H9 (cell line): Measurements from ENCODE around the gene ZMYND8. TPM values are rescaled to one million over a fixed set of nuclear protein-coding genes. Genes with fewer than 3 reads are reported as not detected.

Source experiments
- DNase-seq: peaks from one replicate; pipeline ENCODE4 v3.0.0-alpha.2; 2017
- H2AFZ ChIP-seq: one replicate; pipeline ENCODE4 v1.6.1; 2013; ENCODE audit warnings: mild to moderate bottlenecking, low read length, control low read depth, moderate library complexity
- H2AK5ac ChIP-seq: 2 replicates; pipeline ENCODE4 v1.6.1; 2013; ENCODE audit warnings: low read length, control low read depth, mixed read lengths; ENCODE audit not compliant: insufficient read length
- H2BK120ac ChIP-seq: one replicate; pipeline ENCODE4 v1.6.1; 2013; ENCODE audit warnings: low read depth, mild to moderate bottlenecking, low read length, control low read depth, inconsistent platforms; ENCODE audit not compliant: poor library complexity, severe bottlenecking
- H2BK12ac ChIP-seq: 2 replicates; pipeline ENCODE4 v1.6.1; 2013; ENCODE audit warnings: low read length, control low read depth, mixed read lengths, low read depth; ENCODE audit not compliant: insufficient read length
- H2BK15ac ChIP-seq: 2 replicates; pipeline ENCODE4 v1.6.1; 2013; ENCODE audit warnings: low read depth, low read length, control low read depth
- H2BK20ac ChIP-seq: one replicate; pipeline ENCODE4 v1.6.1; 2013; ENCODE audit warnings: low read depth, mild to moderate bottlenecking, low read length, control low read depth, inconsistent platforms; ENCODE audit not compliant: poor library complexity, severe bottlenecking
- H2BK5ac ChIP-seq: 2 replicates; pipeline ENCODE4 v1.6.1; 2013; ENCODE audit warnings: low read length, control low read depth, mixed read lengths; ENCODE audit not compliant: insufficient read length
- H3K14ac ChIP-seq: 2 replicates; pipeline ENCODE4 v1.6.1; 2013; ENCODE audit warnings: low read length, control low read depth; ENCODE audit not compliant: insufficient read depth
- H3K18ac ChIP-seq: 2 replicates; pipeline ENCODE4 v1.6.1; 2013; ENCODE audit warnings: low read depth, mild to moderate bottlenecking, mixed read lengths, low read length, control low read depth; ENCODE audit not compliant: insufficient read length
- H3K23ac ChIP-seq: 2 replicates; pipeline ENCODE4 v1.6.1; 2013; ENCODE audit warnings: low read length, control low read depth, mixed read lengths, low read depth; ENCODE audit not compliant: insufficient read length
- H3K23me2 ChIP-seq: 2 replicates; pipeline ENCODE4 v1.6.1; 2013; ENCODE audit warnings: low read depth, mild to moderate bottlenecking, mixed read lengths, low read length, control low read depth; ENCODE audit not compliant: insufficient read length, poor library complexity, severe bottlenecking
- H3K27ac ChIP-seq: 2 replicates; pipeline ENCODE4 v1.5.1; 2013; ENCODE audit warnings: low read length, control low read depth, mixed read lengths, low read depth; ENCODE audit not compliant: insufficient read length
- H3K27me3 ChIP-seq: 2 replicates; pipeline ENCODE4 v1.6.1; 2013; ENCODE audit warnings: low read length, control low read depth, inconsistent platforms; ENCODE audit not compliant: insufficient read depth
- H3K4ac ChIP-seq: 2 replicates; pipeline ENCODE4 v1.6.1; 2013; ENCODE audit warnings: low read depth, mild to moderate bottlenecking, control low read depth, inconsistent platforms, low read length, moderate library complexity
- H3K4me1 ChIP-seq: 2 replicates; pipeline ENCODE4 v1.6.1; 2013; ENCODE audit warnings: low read length, control low read depth, inconsistent platforms; ENCODE audit not compliant: insufficient read depth
- H3K4me2 ChIP-seq: 2 replicates; pipeline ENCODE4 v1.6.1; 2013; ENCODE audit warnings: low read length, control low read depth, mixed read lengths; ENCODE audit not compliant: insufficient read length, insufficient read depth
- H3K56ac ChIP-seq: 2 replicates; pipeline ENCODE4 v1.6.1; 2013; ENCODE audit warnings: low read depth, mild to moderate bottlenecking, mixed read lengths, low read length, control low read depth; ENCODE audit not compliant: insufficient read length
- H3K79me1 ChIP-seq: 2 replicates; pipeline ENCODE4 v1.6.1; 2013; ENCODE audit warnings: low read depth, mild to moderate bottlenecking, moderate library complexity, low read length, control low read depth, inconsistent platforms; ENCODE audit not compliant: insufficient read depth, poor library complexity, severe bottlenecking
- H3K79me2 ChIP-seq: 2 replicates; pipeline ENCODE4 v1.6.1; 2013; ENCODE audit warnings: low read length, control low read depth, inconsistent platforms; ENCODE audit not compliant: insufficient read depth
- H3K9ac ChIP-seq: 2 replicates; pipeline ENCODE4 v1.6.1; 2013; ENCODE audit warnings: low read length, control low read depth, mixed read lengths; ENCODE audit not compliant: insufficient read length; ENCODE audit errors: extremely low read depth
- H3K9me3 ChIP-seq: one replicate; pipeline ENCODE4 v1.6.1; 2013; ENCODE audit warnings: low read depth, low read length, inconsistent platforms; ENCODE audit not compliant: control insufficient read depth
- H3T11ph ChIP-seq: one replicate; pipeline ENCODE4 v1.6.1; 2013; ENCODE audit warnings: mild to moderate bottlenecking, low read length, control low read depth, inconsistent platforms
- H4K20me1 ChIP-seq: one replicate; pipeline ENCODE4 v1.6.1; 2013; ENCODE audit not compliant: control insufficient read depth, insufficient read length, insufficient read depth
- H4K5ac ChIP-seq: 2 replicates; pipeline ENCODE4 v1.6.1; 2013; ENCODE audit warnings: low read depth, mild to moderate bottlenecking, mixed read lengths, low read length, control low read depth; ENCODE audit not compliant: insufficient read length
- H4K8ac ChIP-seq: replicated peaks from 2 replicates; pipeline ENCODE4 v1.6.1; 2013; ENCODE audit warnings: low read length, control low read depth, mixed read lengths, low read depth; ENCODE audit not compliant: insufficient read length
- H4K91ac ChIP-seq: 2 replicates; pipeline ENCODE4 v1.6.1; 2013; ENCODE audit warnings: low read depth, mild to moderate bottlenecking, moderate library complexity, mixed read lengths, low read length, control low read depth; ENCODE audit not compliant: insufficient read length
- H3K27ac Mint-ChIP-seq, 3 experiments: 2 replicates in 2 of 3; 3 replicates in 1 of 3; pipeline ENCODE4 v1.8.0; 2020 to 2021; ENCODE audit warnings: mixed read lengths in 3 of 3, mild to moderate bottlenecking in 1 of 3, moderate library complexity in 1 of 3
- H3K27me3 Mint-ChIP-seq: 2 replicates; pipeline ENCODE4 v1.8.0; 2021; ENCODE audit warnings: low read depth, mild to moderate bottlenecking, moderate library complexity, mixed read lengths
- H3K36me3 Mint-ChIP-seq, 3 experiments: 2 replicates in 2 of 3; 3 replicates in 1 of 3; pipeline ENCODE4 v1.8.0; 2020 to 2021; ENCODE audit warnings: low read depth in 3 of 3, mixed read lengths in 3 of 3; ENCODE audit not compliant: insufficient read depth in 1 of 3
- H3K4me1 Mint-ChIP-seq, 2 experiments: 2 replicates each; pipeline ENCODE4 v1.8.0; 2020; ENCODE audit warnings: mixed read lengths in 2 of 2
- H3K4me3 Mint-ChIP-seq, 2 experiments: 2 replicates in 1 of 2; 3 replicates in 1 of 2; pipeline ENCODE4 v1.8.0; 2020 to 2021; ENCODE audit warnings: mild to moderate bottlenecking in 2 of 2, mixed read lengths in 2 of 2, moderate library complexity in 1 of 2
- H3K9me3 Mint-ChIP-seq, 2 experiments: 2 replicates in 1 of 2; 3 replicates in 1 of 2; pipeline ENCODE4 v1.8.0; 2020; ENCODE audit warnings: mild to moderate bottlenecking in 2 of 2, mixed read lengths in 2 of 2, moderate library complexity in 1 of 2
- WGBS: extraction: QIAGEN DNeasy Blood & Tissue Kit; methylation state at CpG from one replicate; pipeline ENCODE4 v1.1.7; 2013; ENCODE audit warnings: missing lambda C conversion rate, low lambda C conversion rate, mixed read lengths; ENCODE audit not compliant: insufficient read length; ENCODE audit errors: extremely low coverage; 5-methylcytosine and 5-hydroxymethylcytosine counted together
- total RNA-seq: library from RNA; stranded (reverse); gene quantifications from 2 replicates; pipeline ENCODE4 v1.2.1, GENCODE V29; 2021
- TF ChIP-seq, protein P1 (sequence below): fragments of 200-600 bp; sonication (generic); conservative IDR thresholded peaks from 3 replicates; pipeline ENCODE4 v1.8.0; 2021; ENCODE audit warnings: antibody characterized with exemption, mild to moderate bottlenecking

The ZMYND8 gene
- total RNA-seq, 1 experiment from 2014 or later, result 158 TPM

GRCh38 chr20:47392721-47393073 lies 36.2 kb upstream of the ZMYND8 start:
- Histone ChIP-seq H4K5ac (no peak overlapping the region), H3T11ph (no peak overlapping the region), H3K56ac (no peak overlapping the region), H2AK5ac (no peak overlapping the region), H3K27me3 (no peaks in the 10 kb centered on the region), H4K20me1 (no peaks in the 10 kb centered on the region), H4K8ac (no peak overlapping the region), H3K4me1 (no peaks in the 10 kb centered on the region), H2BK120ac (no peak overlapping the region), H3K4me2 (no peak overlapping the region), H3K4ac (no peak overlapping the region), H3K23me2 (no peaks in the 10 kb centered on the region), H2BK20ac (no peak overlapping the region), H3K27ac (no peak overlapping the region), H3K79me1 (no peaks in the 10 kb centered on the region), H3K9ac (no peak overlapping the region), H2BK5ac (no peak overlapping the region), H4K91ac (no peak overlapping the region), H3K18ac (no peak overlapping the region), H2BK12ac (no peak overlapping the region), H3K79me2 (no peaks in the 10 kb centered on the region), H3K9me3 (no peaks in the 10 kb centered on the region), H3K14ac (no peak overlapping the region), H2BK15ac (no peak overlapping the region), H2AFZ (no peak overlapping the region), H3K23ac (no peak overlapping the region)
- peak overlapping the region in 1 of 3 experiments; percentile 33; a peak in 1 of 7 replicates for H3K27ac Mint-ChIP-seq
- no peaks in the 10 kb centered on the region for H3K27me3 Mint-ChIP-seq
- no peak for DNase-seq
- H3K36me3 Mint-ChIP-seq, result 0 out of 7 replicates have a peak, but pooled peaks cover 0 to 2% (median 0%) of the 10 kb centered on the region in 3 experiments
- peaks cover 0 to 3% of the 10 kb centered on the region in 2 experiments; a peak in 2 of 5 replicates for H3K9me3 Mint-ChIP-seq
- no CpG with 5 or more reads among the region's 2 CpGs for WGBS
- peaks cover 2 to 6% of the 10 kb centered on the region in 2 experiments; a peak in 3 of 4 replicates for H3K4me1 Mint-ChIP-seq
- TF ChIP-seq, protein P1, sequence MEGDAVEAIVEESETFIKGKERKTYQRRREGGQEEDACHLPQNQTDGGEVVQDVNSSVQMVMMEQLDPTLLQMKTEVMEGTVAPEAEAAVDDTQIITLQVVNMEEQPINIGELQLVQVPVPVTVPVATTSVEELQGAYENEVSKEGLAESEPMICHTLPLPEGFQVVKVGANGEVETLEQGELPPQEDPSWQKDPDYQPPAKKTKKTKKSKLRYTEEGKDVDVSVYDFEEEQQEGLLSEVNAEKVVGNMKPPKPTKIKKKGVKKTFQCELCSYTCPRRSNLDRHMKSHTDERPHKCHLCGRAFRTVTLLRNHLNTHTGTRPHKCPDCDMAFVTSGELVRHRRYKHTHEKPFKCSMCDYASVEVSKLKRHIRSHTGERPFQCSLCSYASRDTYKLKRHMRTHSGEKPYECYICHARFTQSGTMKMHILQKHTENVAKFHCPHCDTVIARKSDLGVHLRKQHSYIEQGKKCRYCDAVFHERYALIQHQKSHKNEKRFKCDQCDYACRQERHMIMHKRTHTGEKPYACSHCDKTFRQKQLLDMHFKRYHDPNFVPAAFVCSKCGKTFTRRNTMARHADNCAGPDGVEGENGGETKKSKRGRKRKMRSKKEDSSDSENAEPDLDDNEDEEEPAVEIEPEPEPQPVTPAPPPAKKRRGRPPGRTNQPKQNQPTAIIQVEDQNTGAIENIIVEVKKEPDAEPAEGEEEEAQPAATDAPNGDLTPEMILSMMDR, result no peak
- H3K4me3 Mint-ChIP-seq, result no peak overlapping the region
